GM20000 (cell line): ENCODE results near the gene DDA1.
A peak's percentile ranks its signal among the peaks of the same experiment; 100 is the strongest.

Source experiments
- DNase-seq: peaks from one replicate; pipeline ENCODE4 v3.0.0; 2012; ENCODE audit warnings: low spot score
- TF ChIP-seq, protein P1 (sequence below): IDR thresholded peaks from 2 replicates; pipeline ENCODE4 v1.5.1; 2012; ENCODE audit warnings: mild to moderate bottlenecking, control low read depth; ENCODE audit errors: extremely low read depth, missing control alignments

The DDA1 gene

DNA sequence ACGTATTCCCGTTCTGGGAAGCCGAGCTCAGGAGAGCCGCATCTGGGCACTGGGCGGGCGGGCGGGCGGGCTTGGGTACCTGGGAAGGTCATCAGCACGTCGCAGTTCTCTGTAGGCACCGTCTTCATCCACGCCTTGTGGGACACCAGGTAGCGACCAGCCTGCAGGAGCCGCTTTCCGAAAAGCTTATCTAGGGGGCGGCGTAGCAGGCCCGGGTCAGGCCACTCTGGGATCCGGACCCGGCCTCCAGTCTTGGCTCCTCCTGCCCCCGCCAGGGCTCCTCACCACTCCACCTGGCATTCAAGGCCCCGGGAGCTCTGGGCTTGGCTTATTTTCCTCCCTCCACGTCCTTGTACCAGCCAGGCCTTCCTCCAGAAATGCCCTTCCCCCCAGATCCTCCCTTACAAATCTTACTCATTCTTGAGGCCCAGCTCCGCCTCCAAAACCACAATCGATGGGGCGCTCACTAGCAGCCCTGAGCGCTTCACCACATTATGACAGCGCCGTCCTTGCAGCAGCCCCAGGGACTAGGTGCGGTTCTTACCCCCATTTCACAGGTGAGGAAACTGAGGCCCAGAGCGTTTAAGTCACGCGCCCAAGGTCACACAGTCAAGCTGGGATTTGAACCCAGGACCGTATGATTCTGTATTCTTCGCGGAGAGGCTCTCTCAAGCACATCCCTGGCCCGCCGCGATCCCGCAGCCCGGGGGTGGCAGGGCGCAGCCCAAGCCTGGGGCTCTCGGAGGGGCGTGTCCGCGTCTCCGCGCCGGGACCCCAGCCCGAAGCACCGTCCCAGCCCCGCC, 24.4 kb downstream of the DDA1 start:
- peak; percentile 74 for DNase-seq
- TF ChIP-seq, protein P1, sequence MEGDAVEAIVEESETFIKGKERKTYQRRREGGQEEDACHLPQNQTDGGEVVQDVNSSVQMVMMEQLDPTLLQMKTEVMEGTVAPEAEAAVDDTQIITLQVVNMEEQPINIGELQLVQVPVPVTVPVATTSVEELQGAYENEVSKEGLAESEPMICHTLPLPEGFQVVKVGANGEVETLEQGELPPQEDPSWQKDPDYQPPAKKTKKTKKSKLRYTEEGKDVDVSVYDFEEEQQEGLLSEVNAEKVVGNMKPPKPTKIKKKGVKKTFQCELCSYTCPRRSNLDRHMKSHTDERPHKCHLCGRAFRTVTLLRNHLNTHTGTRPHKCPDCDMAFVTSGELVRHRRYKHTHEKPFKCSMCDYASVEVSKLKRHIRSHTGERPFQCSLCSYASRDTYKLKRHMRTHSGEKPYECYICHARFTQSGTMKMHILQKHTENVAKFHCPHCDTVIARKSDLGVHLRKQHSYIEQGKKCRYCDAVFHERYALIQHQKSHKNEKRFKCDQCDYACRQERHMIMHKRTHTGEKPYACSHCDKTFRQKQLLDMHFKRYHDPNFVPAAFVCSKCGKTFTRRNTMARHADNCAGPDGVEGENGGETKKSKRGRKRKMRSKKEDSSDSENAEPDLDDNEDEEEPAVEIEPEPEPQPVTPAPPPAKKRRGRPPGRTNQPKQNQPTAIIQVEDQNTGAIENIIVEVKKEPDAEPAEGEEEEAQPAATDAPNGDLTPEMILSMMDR, result no peak

GRCh38 chr19:17334414-17335409, 25.3 kb downstream of the DDA1 start, which contains the start of gene ANO8:
TSS of gene ANO8 (minus strand) at chr19:17334855. CDS start at chr19:17334670, 185 bp downstream.
- TF ChIP-seq, protein P1, result no peak
- peak; percentile 96 for DNase-seq

DNA sequence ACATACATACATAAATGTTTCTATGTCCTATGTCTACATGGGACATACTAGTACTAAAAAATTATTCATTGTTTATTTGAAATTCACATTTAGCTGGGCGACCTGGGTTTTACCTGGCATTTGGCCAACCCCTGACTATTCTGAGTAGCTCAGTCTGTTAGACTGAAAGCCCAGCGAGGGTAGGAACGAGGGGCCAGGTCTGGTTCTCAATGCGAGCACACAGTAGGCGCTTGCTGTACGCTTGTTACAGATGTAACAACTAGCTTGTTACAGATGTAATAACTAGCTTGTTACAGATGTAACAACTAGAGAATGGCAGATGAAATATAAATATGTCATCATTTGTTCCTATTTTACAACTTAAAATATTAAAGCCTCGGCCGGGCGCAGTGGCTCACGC, 26.2 kb downstream of the DDA1 start:
- no peak for DNase-seq
- TF ChIP-seq, protein P1, result no peak

GRCh38 chr19:17336872-17337674, 27.7 kb downstream of the DDA1 start, which contains the start of gene GTPBP3:
TSS of gene GTPBP3 (plus strand) at chr19:17337553. CDS start at chr19:17337612, 59 bp downstream.
- TF ChIP-seq, protein P1, result no peak
- peak; percentile 98 for DNase-seq

DNA sequence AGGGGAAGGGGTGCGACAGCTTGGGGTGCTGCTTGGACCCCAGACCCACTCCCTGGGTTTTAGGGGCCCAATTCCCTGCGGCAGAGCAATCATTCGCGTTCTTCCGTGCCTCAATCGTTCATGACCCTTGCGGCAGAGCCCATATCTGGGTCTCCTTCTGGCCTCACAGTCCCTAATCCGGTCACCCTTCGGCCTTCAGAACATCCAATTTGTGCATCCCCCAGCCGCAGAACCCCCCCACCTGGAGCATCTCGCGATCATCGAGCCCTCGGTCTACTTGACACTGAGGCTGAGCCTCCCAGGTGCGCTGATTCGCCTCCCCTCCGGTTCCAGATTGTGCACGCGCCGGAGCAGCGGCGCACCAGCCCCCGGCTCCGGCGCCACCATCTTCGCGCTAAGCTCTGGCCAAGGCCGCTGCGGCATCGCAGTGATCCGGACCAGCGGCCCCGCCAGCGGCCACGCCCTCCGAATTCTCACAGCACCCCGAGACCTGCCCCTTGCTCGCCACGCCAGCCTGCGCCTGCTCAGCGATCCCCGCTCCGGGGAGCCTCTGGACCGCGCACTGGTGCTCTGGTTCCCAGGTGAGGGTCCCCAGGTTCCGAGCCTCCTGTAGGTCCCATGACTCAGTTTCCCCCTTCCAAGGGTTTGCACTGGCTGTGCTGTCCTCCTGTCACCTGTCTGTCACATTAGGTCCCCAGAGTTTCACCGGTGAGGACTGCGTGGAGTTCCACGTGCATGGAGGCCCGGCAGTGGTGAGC, 28.5 kb downstream of the DDA1 start:
- peak; percentile 77 for DNase-seq
- TF ChIP-seq, protein P1, result no peak

- TF ChIP-seq, protein P1, result no peak
- no peak for DNase-seq
Measured at GRCh38 chr19:17338433-17339078, 29.2 kb downstream of the DDA1 start.
